Mesenchymal stem cell (in vitro differentiated cells and primary cell): Measurements from ENCODE around the gene OTUB2.

Experiments
- DNase-seq: peaks from one replicate; pipeline ENCODE4 v3.0.0-alpha.2; 2013
- H2AFZ ChIP-seq: one replicate; pipeline ENCODE4 v1.6.1; 2013; ENCODE audit warnings: low read depth, mild to moderate bottlenecking, control low read depth, inconsistent platforms, low read length, moderate library complexity
- H2AK5ac ChIP-seq: 2 replicates; pipeline ENCODE4 v1.6.1; 2013; ENCODE audit warnings: low read length, moderate library complexity, mild to moderate bottlenecking, inconsistent platforms; ENCODE audit not compliant: severe bottlenecking
- H2BK120ac ChIP-seq: one replicate; pipeline ENCODE4 v1.6.1; 2013; ENCODE audit warnings: low read depth, mild to moderate bottlenecking, inconsistent platforms, low read length, moderate library complexity
- H2BK12ac ChIP-seq, 2 experiments: one replicate each; pipeline ENCODE4 v1.6.1; 2013; ENCODE audit warnings: inconsistent platforms in 2 of 2, low read length in 2 of 2, mild to moderate bottlenecking in 2 of 2, moderate library complexity in 2 of 2, control low read depth in 1 of 2
- H2BK15ac ChIP-seq: one replicate; pipeline ENCODE4 v1.6.1; 2013; ENCODE audit warnings: mild to moderate bottlenecking, low read depth, inconsistent platforms; ENCODE audit not compliant: poor library complexity, severe bottlenecking
- H2BK5ac ChIP-seq: 2 replicates; pipeline ENCODE4 v1.6.1; 2013; ENCODE audit warnings: low read depth, mild to moderate bottlenecking, low read length, control low read depth, inconsistent platforms; ENCODE audit not compliant: poor library complexity, severe bottlenecking
- H3K14ac ChIP-seq, 2 experiments: one replicate each; pipeline ENCODE4 v1.6.1; 2013; ENCODE audit warnings: inconsistent platforms in 2 of 2, low read length in 2 of 2, control low read depth in 1 of 2, mild to moderate bottlenecking in 1 of 2, moderate library complexity in 1 of 2
- H3K18ac ChIP-seq, 2 experiments: one replicate each; pipeline ENCODE4 v1.6.1; 2013; ENCODE audit warnings: inconsistent platforms in 2 of 2, low read length in 2 of 2, control low read depth in 1 of 2, low read depth in 1 of 2, mild to moderate bottlenecking in 1 of 2
- H3K23ac ChIP-seq, 2 experiments: one replicate each; pipeline ENCODE4 v1.6.1; 2013; ENCODE audit warnings: inconsistent platforms in 2 of 2, low read length in 2 of 2, mild to moderate bottlenecking in 2 of 2, moderate library complexity in 2 of 2, control low read depth in 1 of 2
- H3K27ac ChIP-seq: 2 replicates; pipeline ENCODE4 v1.5.1; 2013; ENCODE audit warnings: mild to moderate bottlenecking, moderate library complexity, low read length, control low read depth, inconsistent platforms; ENCODE audit not compliant: poor library complexity, severe bottlenecking
- H3K27me3 ChIP-seq, 2 experiments: 2 replicates each; pipeline versions ENCODE4 v1.6.1 to v1.7.0; 2013; ENCODE audit warnings: low read length in 2 of 2, mild to moderate bottlenecking in 2 of 2, moderate library complexity in 2 of 2, control low read depth in 1 of 2, inconsistent platforms in 1 of 2; ENCODE audit not compliant: control insufficient read depth in 1 of 2, insufficient read depth in 1 of 2
- H3K36me3 ChIP-seq, 2 experiments: 2 replicates each; pipeline versions ENCODE4 v1.6.1 to v1.7.0; 2013; ENCODE audit warnings: low read length in 2 of 2, control low read depth in 1 of 2, inconsistent platforms in 1 of 2, low read depth in 1 of 2, mild to moderate bottlenecking in 1 of 2; ENCODE audit not compliant: insufficient read depth in 2 of 2, control insufficient read depth in 1 of 2
- H3K4ac ChIP-seq, 2 experiments: one replicate each; pipeline ENCODE4 v1.6.1; 2013; ENCODE audit warnings: inconsistent platforms in 2 of 2, low read length in 2 of 2, mild to moderate bottlenecking in 2 of 2, moderate library complexity in 2 of 2, control low read depth in 1 of 2, low read depth in 1 of 2
- H3K4me1 ChIP-seq: 2 replicates; pipeline ENCODE4 v1.6.1; 2013; ENCODE audit warnings: low read depth, low read length, control low read depth; ENCODE audit not compliant: control insufficient read depth, insufficient read depth
- H3K4me2 ChIP-seq: 2 replicates; pipeline ENCODE4 v1.6.1; 2013; ENCODE audit warnings: low read length, mild to moderate bottlenecking, inconsistent platforms; ENCODE audit not compliant: poor library complexity, severe bottlenecking
- H3K4me3 ChIP-seq, 2 experiments: 2 replicates each; pipeline versions ENCODE4 v1.5.1 to v1.7.0; 2013; ENCODE audit warnings: low read length in 2 of 2, mild to moderate bottlenecking in 2 of 2, control low read depth in 1 of 2, low read depth in 1 of 2; ENCODE audit not compliant: insufficient read depth in 1 of 2
- H3K79me1 ChIP-seq: replicated peaks from 2 replicates; pipeline ENCODE4 v1.6.1; 2013; ENCODE audit warnings: mild to moderate bottlenecking, control low read depth, low read length, inconsistent platforms; ENCODE audit not compliant: poor library complexity, severe bottlenecking
- H3K9ac ChIP-seq: 2 replicates; pipeline ENCODE4 v1.7.0; 2013; ENCODE audit warnings: mild to moderate bottlenecking, low read length, moderate library complexity
- H3K9me3 ChIP-seq: 2 replicates; pipeline ENCODE4 v1.7.0; 2013; ENCODE audit warnings: mild to moderate bottlenecking, low read length; ENCODE audit not compliant: control insufficient read depth
- H4K8ac ChIP-seq: one replicate; pipeline ENCODE4 v1.6.1; 2013; ENCODE audit warnings: inconsistent platforms, mild to moderate bottlenecking, low read length, moderate library complexity
- H4K91ac ChIP-seq: one replicate; pipeline ENCODE4 v1.6.1; 2013; ENCODE audit warnings: mild to moderate bottlenecking, low read length, inconsistent platforms
- WGBS: methylation state at CpG from one replicate; pipeline ENCODE4 v1.1.7; 2013; ENCODE audit warnings: mixed read lengths; 5-methylcytosine and 5-hydroxymethylcytosine counted together

Gene OTUB2

DNA sequence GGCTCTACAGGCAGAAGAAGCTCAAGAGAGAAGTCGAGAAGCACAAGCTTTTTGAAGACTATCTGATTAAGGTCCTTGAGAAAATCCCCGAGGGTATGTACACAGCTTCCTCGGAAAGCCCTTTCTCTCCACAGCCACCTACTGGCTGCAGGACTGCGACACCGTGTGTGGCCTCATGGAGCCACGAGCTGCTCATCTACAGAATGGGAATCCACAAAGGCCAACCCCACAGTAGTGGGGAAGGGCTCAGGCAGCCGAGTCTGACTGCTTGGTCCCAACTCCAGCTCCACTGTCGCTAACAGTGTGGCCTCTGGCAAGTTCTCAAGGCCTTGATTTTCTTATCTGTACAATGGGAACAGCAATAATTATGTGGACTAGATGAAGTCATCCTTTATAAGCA lies 26.6 kb upstream of the OTUB2 start:
- Histone ChIP-seq H2AFZ (no peak overlapping the region), H2BK5ac (no peak overlapping the region), H3K14ac (no peak overlapping the region), H3K4me2 (no peak overlapping the region), H3K36me3 (no peaks in the 10 kb centered on the region), H2BK120ac (no peak overlapping the region), H2BK15ac (no peak overlapping the region), H3K4me3 (no peak overlapping the region), H3K9ac (no peak overlapping the region), H4K91ac (no peak overlapping the region), H3K27ac (no peak overlapping the region), H3K4ac (no peak overlapping the region), H3K18ac (no peak overlapping the region), H3K4me1 (peaks cover 14% of the 10 kb centered on the region), H3K27me3 (peaks cover 11 to 52% of the 10 kb centered on the region in 2 experiments), H3K9me3 (no peaks in the 10 kb centered on the region), H3K79me1 (no peaks in the 10 kb centered on the region), H4K8ac (no peak overlapping the region), H3K23ac (no peak overlapping the region), H2AK5ac (no peak overlapping the region), H2BK12ac (no peak overlapping the region)
- no peak for DNase-seq
- WGBS: 82% methylated on average over 8 of the region's 8 CpGs

DNA sequence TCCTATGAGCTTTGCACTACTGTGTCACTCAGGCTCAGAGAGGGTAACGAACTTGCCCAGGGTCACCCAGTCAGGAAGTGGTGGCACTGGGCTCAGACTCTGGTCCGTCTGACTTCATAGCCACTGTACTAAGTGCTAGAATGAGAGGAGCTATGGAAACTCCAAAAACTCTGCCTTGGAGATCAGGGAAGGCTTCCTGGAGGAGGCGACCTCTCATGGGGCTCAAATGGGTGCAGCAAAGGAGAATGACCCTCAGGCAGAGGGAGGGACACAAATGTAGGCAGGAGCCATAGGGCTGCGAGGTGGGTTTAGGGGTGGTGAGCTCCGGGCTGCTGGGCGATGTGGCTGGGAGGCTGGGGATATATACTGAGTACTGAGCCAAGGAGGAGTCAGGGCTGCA lies 25.9 kb upstream of the OTUB2 start:
- no peak for DNase-seq
- Histone ChIP-seq H2BK120ac (no peak overlapping the region), H4K8ac (no peak overlapping the region), H3K79me1 (no peaks in the 10 kb centered on the region), H3K27ac (no peak overlapping the region), H3K4me1 (peaks cover 7% of the 10 kb centered on the region), H3K9ac (no peak overlapping the region), H3K9me3 (no peaks in the 10 kb centered on the region), H2BK12ac (no peak overlapping the region), H4K91ac (no peak overlapping the region), H3K18ac (no peak overlapping the region), H2BK15ac (no peak overlapping the region), H3K14ac (no peak overlapping the region), H2BK5ac (no peak overlapping the region), H2AFZ (no peak overlapping the region), H3K36me3 (no peaks in the 10 kb centered on the region), H3K4ac (no peak overlapping the region), H3K4me3 (no peak overlapping the region), H3K4me2 (no peak overlapping the region), H3K27me3 (peaks cover 18 to 58% of the 10 kb centered on the region in 2 experiments), H2AK5ac (no peak overlapping the region), H3K23ac (no peak overlapping the region)
- WGBS: 72% methylated on average over 6 of the region's 6 CpGs

DNA sequence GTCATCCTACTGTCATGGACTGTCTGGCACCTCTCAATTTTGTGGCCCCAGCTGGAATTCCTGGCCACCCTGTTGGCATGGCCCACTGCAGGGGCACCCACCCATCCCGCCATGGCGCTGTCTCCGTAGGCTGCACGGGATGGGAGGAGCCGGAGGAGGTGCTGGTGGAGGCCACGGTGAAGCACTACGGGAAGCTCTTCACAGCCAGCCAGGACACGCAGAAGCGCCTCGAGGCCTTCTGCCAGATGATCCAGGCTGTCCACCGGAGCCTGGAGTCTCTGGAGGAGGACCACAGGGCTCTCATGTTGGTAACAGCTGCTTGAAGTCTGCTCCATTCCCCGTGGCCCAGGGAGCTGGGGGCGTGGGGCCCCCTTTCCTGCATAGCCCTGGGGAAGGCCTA lies 25.1 kb upstream of the OTUB2 start:
- no peak overlapping the region for H3K27ac ChIP-seq
- H3K4me3 ChIP-seq: no peak overlapping the region
- no peak overlapping the region for H2BK12ac ChIP-seq
- no peak overlapping the region for H3K9ac ChIP-seq
- H3K18ac ChIP-seq: no peak overlapping the region
- H2AFZ ChIP-seq: no peak overlapping the region
- peaks cover 5% of the 10 kb centered on the region for H3K4me1 ChIP-seq
- 91% methylated on average over 13 of the region's 13 CpGs for WGBS
- no peaks in the 10 kb centered on the region for H3K79me1 ChIP-seq
- no peak overlapping the region for H3K14ac ChIP-seq
- H3K4me2 ChIP-seq: no peak overlapping the region
- no peak overlapping the region for H4K91ac ChIP-seq
- H3K27me3 ChIP-seq: peaks cover 19 to 62% of the 10 kb centered on the region in 2 experiments
- H3K9me3 ChIP-seq: no peaks in the 10 kb centered on the region
- no peak overlapping the region for H2AK5ac ChIP-seq
- no peaks in the 10 kb centered on the region for H3K36me3 ChIP-seq
- no peak overlapping the region for H2BK5ac ChIP-seq
- H4K8ac ChIP-seq: no peak overlapping the region
- DNase-seq: no peak
- H3K4ac ChIP-seq: no peak overlapping the region
- no peak overlapping the region for H3K23ac ChIP-seq
- H2BK15ac ChIP-seq: no peak overlapping the region
- H2BK120ac ChIP-seq: no peak overlapping the region

DNA sequence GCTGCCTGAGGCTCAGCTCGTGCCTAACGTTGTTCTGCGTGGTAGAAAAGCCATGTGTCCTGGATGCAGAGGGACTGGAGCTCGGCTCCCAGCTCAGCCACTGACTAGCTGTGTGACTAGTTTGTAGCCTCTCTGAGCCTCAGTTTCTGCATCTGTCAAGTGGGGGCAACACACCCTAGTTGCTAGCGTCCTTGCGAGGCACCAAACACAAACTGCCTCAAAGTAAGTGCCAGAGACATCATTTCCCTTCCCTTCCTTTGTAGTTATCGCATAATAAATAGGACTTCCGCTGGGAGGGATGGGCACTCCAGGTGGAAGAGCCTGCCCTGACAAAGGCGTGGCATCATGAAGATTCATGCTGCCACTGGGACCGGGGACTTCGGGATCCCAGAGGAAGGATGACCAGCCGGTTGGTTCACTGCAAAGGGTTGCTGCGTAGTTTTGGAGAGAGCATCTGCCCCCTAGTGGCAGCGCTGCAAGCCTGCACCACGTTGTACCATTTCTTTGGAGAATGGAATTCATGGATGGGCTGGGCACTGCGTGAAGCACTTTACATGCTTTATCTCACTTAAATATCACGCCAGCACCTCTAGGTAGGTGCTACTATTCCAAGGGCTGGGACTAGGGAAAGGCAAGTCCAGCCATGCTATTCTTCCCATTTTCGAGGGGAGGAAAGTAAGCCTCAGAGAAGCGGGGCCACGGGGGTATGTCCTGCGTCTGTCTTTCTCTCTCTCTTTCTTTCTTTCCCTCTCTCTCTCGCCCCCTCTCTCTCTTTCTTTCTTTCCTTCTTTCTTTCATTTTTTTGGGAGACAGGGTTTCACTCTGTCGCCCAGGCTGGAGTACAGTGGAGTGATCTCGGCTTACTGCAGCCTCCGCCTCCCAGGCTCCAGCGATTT lies 24.4 kb upstream of the OTUB2 start:
- Histone ChIP-seq H2BK12ac (no peak overlapping the region), H3K36me3 (no peaks in the 10 kb centered on the region), H2BK15ac (no peak overlapping the region), H2AFZ (no peak overlapping the region), H3K4ac (no peak overlapping the region), H3K9me3 (no peaks in the 10 kb centered on the region), H3K4me2 (no peak overlapping the region), H3K9ac (no peak overlapping the region), H4K91ac (no peak overlapping the region), H2AK5ac (no peak overlapping the region), H3K4me3 (no peak overlapping the region), H2BK120ac (no peak overlapping the region), H4K8ac (no peak overlapping the region), H3K27me3 (peaks cover 19 to 62% of the 10 kb centered on the region in 2 experiments), H3K4me1 (peaks cover 5% of the 10 kb centered on the region), H2BK5ac (no peak overlapping the region), H3K79me1 (no peaks in the 10 kb centered on the region), H3K23ac (no peak overlapping the region), H3K27ac (no peak overlapping the region), H3K18ac (no peak overlapping the region), H3K14ac (no peak overlapping the region)
- DNase-seq: peak; percentile 62
- 51% methylated on average over 26 of the region's 26 CpGs for WGBS
